GM23338 (cell line): ENCODE measurements around the gene PTPRJ. TPM values are rescaled to one million over a fixed set of nuclear protein-coding genes. Genes with fewer than 3 reads are reported as not detected.

ENCODE experiments used
- ATAC-seq: fragments of 200-7000 bp; cut with Tn5 transposase; 3 replicates; pipeline ENCODE4 v1.9.1; 2020
- DNase-seq: peaks from one replicate; pipeline ENCODE4 v3.0.0-alpha.2; 2015; ENCODE audit warnings: low spot score
- H2AFZ ChIP-seq: fragments of 200-600 bp; sonication (generic); 2 replicates; pipeline ENCODE4 v1.8.0; 2016; ENCODE audit warnings: antibody characterized with exemption, mild to moderate bottlenecking, moderate library complexity
- H3F3A ChIP-seq: fragments of 200-600 bp; sonication (generic); replicated peaks from 2 replicates; pipeline ENCODE4 v1.8.0; 2017; ENCODE audit warnings: antibody characterized with exemption, mixed run types, low read depth
- H3K27ac ChIP-seq: fragments of 200-600 bp; sonication (generic); 2 replicates; pipeline ENCODE4 v1.6.1; 2016; ENCODE audit warnings: low read depth
- H3K27me3 ChIP-seq: fragments of 200-600 bp; sonication (generic); 2 replicates; pipeline ENCODE4 v1.8.0; 2016; ENCODE audit warnings: mild to moderate bottlenecking, mixed run types, moderate library complexity; ENCODE audit not compliant: insufficient read depth
- H3K36me3 ChIP-seq: fragments of 200-600 bp; sonication (generic); 2 replicates; pipeline ENCODE4 v1.8.0; 2016; ENCODE audit warnings: mild to moderate bottlenecking; ENCODE audit not compliant: insufficient read depth
- H3K4me1 ChIP-seq: fragments of 200-600 bp; sonication (generic); 2 replicates; pipeline ENCODE4 v1.8.0; 2016; ENCODE audit warnings: mild to moderate bottlenecking, moderate library complexity; ENCODE audit not compliant: insufficient read depth
- H3K4me2 ChIP-seq: fragments of 200-600 bp; sonication (generic); 2 replicates; pipeline ENCODE4 v1.7.1; 2017; ENCODE audit warnings: mixed run types
- H3K4me3 ChIP-seq: fragments of 200-600 bp; sonication (generic); 2 replicates; pipeline ENCODE4 v1.6.1; 2016; ENCODE audit warnings: mixed run types
- H3K79me2 ChIP-seq: fragments of 200-600 bp; sonication (generic); replicated peaks from 2 replicates; pipeline ENCODE4 v1.8.0; 2017; ENCODE audit warnings: mild to moderate bottlenecking; ENCODE audit not compliant: insufficient read depth
- H3K9me2 ChIP-seq: fragments of 200-600 bp; sonication (generic); 2 replicates; pipeline ENCODE4 v1.8.0; 2017; ENCODE audit not compliant: insufficient read depth
- H4K20me1 ChIP-seq: fragments of 200-600 bp; sonication (generic); replicated peaks from 2 replicates; pipeline ENCODE4 v1.8.0; 2017; ENCODE audit warnings: mild to moderate bottlenecking; ENCODE audit not compliant: insufficient read depth
- H3K27ac Mint-ChIP-seq: 2 replicates; pipeline ENCODE4 v1.8.0; 2020; ENCODE audit warnings: inconsistent platforms, mild to moderate bottlenecking, moderate library complexity, mixed read lengths
- H3K27me3 Mint-ChIP-seq: 3 replicates; pipeline ENCODE4 v1.8.0; 2022; ENCODE audit warnings: low read depth, mild to moderate bottlenecking, moderate library complexity, mixed read lengths, inconsistent platforms; ENCODE audit not compliant: insufficient read depth, poor library complexity
- H3K36me3 Mint-ChIP-seq: 3 replicates; pipeline ENCODE4 v1.8.0; 2021; ENCODE audit warnings: low read depth, mild to moderate bottlenecking, inconsistent platforms, moderate library complexity, mixed read lengths
- H3K4me1 Mint-ChIP-seq: 3 replicates; pipeline ENCODE4 v1.8.0; 2020; ENCODE audit warnings: mild to moderate bottlenecking, inconsistent platforms, mixed read lengths
- H3K4me3 Mint-ChIP-seq: 3 replicates; pipeline ENCODE4 v1.8.0; 2021; ENCODE audit warnings: moderate library complexity, mild to moderate bottlenecking, inconsistent platforms, mixed read lengths
- H3K9me3 Mint-ChIP-seq: 3 replicates; pipeline ENCODE4 v1.8.0; 2020; ENCODE audit warnings: moderate library complexity, mild to moderate bottlenecking, inconsistent platforms, mixed read lengths
- CREB1 ChIP-seq: fragments of 250-450 bp; sonication (Bioruptor Pico); IDR thresholded peaks from 2 replicates; pipeline ENCODE4 v1.5.0; 2020; ENCODE audit warnings: low read depth, mild to moderate bottlenecking, moderate library complexity
- EZH2phosphoT487 ChIP-seq: fragments of 200-600 bp; sonication (generic); IDR thresholded peaks from one replicate; pipeline ENCODE4 v1.8.1; 2018; ENCODE audit warnings: antibody characterized with exemption; ENCODE audit not compliant: unreplicated experiment
- JUNB ChIP-seq: IDR thresholded peaks from one replicate; pipeline ENCODE4 v1.6.1; 2016; ENCODE audit warnings: antibody characterized with exemption; ENCODE audit not compliant: unreplicated experiment
- NANOG ChIP-seq: IDR thresholded peaks from 2 replicates; pipeline ENCODE4 v1.6.1; 2016; ENCODE audit warnings: antibody characterized with exemption, borderline replicate concordance
- POLR2AphosphoS5 ChIP-seq: IDR thresholded peaks from 2 replicates; pipeline ENCODE4 v1.6.1; 2016; ENCODE audit warnings: antibody characterized with exemption, low read depth
- STAT1 ChIP-seq: IDR thresholded peaks from one replicate; pipeline ENCODE4 v1.6.1; 2016; ENCODE audit warnings: antibody characterized with exemption; ENCODE audit not compliant: unreplicated experiment
- ZNF114 ChIP-seq: fragments of 250-450 bp; sonication (Bioruptor Pico); IDR thresholded peaks from 2 replicates; pipeline ENCODE4 v1.5.0; 2020; ENCODE audit warnings: mild to moderate bottlenecking, moderate library complexity
- ZNF331 ChIP-seq: fragments of 250-450 bp; sonication (Bioruptor Pico); IDR thresholded peaks from 2 replicates; pipeline ENCODE4 v1.5.0; 2020; ENCODE audit warnings: low read depth, mild to moderate bottlenecking, moderate library complexity
- polyA plus RNA-seq: library from polyadenylated mRNA; unstranded; fragments of >200 nt; fragmentation: Nextera tagmentation; extraction: Ambion mirVana; gene quantifications from 2 replicates; pipeline ENCODE4 v1.2.1, GENCODE V29; 2016
- total RNA-seq: library from RNA; depleted of rRNA; stranded (reverse); fragments of >200 nt; shearing (Covaris generic); gene quantifications from 2 replicates; pipeline ENCODE4 v1.2.3, GENCODE V29; 2014
- TF ChIP-seq, protein P1 (sequence below): IDR thresholded peaks from one replicate; pipeline ENCODE4 v1.6.1; 2018; ENCODE audit warnings: antibody characterized with exemption; ENCODE audit not compliant: unreplicated experiment
- TF ChIP-seq, protein P2 (sequence below), 2 experiments: fragments of 200-600 bp in 1 of 2; sonication (generic) in 1 of 2; conservative IDR thresholded peaks; 2 replicates each; pipeline versions ENCODE4 v1.5.1 to v1.6.1; 2016 to 2017; ENCODE audit warnings: antibody characterized with exemption in 2 of 2, low read depth in 2 of 2, mild to moderate bottlenecking in 2 of 2, moderate library complexity in 1 of 2
- TF ChIP-seq, protein P3 (sequence below): IDR thresholded peaks from 2 replicates; pipeline ENCODE4 v1.6.1; 2016; ENCODE audit warnings: antibody characterized with exemption
- TF ChIP-seq, protein P4 (sequence below): fragments of 250-450 bp; sonication (Bioruptor Pico); IDR thresholded peaks from 2 replicates; pipeline ENCODE4 v1.5.0; 2020; ENCODE audit warnings: mild to moderate bottlenecking, moderate library complexity

The PTPRJ gene
- total and polyA plus RNA-seq, 2 experiments from 2014 or later, result 4.2 to 16.0 TPM

DNA sequence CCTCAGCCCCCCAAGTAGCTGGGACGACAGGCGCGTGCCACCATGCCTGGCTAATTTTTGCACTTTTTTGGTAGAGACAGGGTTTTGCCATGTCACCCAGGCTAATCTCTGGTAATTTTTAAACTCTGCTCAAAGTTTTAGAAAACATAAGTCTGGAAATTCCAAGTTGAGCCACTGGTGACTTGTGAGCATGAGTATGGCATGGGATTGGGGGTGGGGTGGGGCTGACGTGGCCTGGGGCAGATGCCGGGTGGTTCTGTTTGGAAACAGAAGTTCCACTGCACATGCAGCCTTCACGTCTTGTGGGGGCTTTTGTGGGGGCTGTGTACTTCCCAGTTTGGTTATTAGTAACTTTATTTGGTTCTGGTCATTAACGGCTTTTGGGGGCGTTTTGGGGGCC is 67.3 kb downstream of the PTPRJ start:
- H3K4me3 Mint-ChIP-seq, result no peak overlapping the region
- peaks cover 49% of the 10 kb centered on the region for H3K4me1 Mint-ChIP-seq
- DNase-seq (no peak), ATAC-seq (no peak)
- Histone ChIP-seq H3K4me1 (peaks cover 19% of the 10 kb centered on the region), H3K4me3 (no peak overlapping the region), H3K27me3 (no peaks in the 10 kb centered on the region), H3K36me3 (no peaks in the 10 kb centered on the region), H4K20me1 (no peaks in the 10 kb centered on the region), H3K4me2 (no peak overlapping the region), H2AFZ (no peak overlapping the region), H3F3A (no peaks in the 10 kb centered on the region), H3K79me2 (peaks cover 2% of the 10 kb centered on the region; the same call in 1 of the 2 replicates), H3K27ac (peak overlapping the region; percentile 62; the same call in 1 of the 2 replicates), H3K9me2 (no peaks in the 10 kb centered on the region)
- TF ChIP-seq, protein P1, sequence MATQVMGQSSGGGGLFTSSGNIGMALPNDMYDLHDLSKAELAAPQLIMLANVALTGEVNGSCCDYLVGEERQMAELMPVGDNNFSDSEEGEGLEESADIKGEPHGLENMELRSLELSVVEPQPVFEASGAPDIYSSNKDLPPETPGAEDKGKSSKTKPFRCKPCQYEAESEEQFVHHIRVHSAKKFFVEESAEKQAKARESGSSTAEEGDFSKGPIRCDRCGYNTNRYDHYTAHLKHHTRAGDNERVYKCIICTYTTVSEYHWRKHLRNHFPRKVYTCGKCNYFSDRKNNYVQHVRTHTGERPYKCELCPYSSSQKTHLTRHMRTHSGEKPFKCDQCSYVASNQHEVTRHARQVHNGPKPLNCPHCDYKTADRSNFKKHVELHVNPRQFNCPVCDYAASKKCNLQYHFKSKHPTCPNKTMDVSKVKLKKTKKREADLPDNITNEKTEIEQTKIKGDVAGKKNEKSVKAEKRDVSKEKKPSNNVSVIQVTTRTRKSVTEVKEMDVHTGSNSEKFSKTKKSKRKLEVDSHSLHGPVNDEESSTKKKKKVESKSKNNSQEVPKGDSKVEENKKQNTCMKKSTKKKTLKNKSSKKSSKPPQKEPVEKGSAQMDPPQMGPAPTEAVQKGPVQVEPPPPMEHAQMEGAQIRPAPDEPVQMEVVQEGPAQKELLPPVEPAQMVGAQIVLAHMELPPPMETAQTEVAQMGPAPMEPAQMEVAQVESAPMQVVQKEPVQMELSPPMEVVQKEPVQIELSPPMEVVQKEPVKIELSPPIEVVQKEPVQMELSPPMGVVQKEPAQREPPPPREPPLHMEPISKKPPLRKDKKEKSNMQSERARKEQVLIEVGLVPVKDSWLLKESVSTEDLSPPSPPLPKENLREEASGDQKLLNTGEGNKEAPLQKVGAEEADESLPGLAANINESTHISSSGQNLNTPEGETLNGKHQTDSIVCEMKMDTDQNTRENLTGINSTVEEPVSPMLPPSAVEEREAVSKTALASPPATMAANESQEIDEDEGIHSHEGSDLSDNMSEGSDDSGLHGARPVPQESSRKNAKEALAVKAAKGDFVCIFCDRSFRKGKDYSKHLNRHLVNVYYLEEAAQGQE, result no peak
- no peak for TF ChIP-seq ZNF114
- TF ChIP-seq, protein P2, sequence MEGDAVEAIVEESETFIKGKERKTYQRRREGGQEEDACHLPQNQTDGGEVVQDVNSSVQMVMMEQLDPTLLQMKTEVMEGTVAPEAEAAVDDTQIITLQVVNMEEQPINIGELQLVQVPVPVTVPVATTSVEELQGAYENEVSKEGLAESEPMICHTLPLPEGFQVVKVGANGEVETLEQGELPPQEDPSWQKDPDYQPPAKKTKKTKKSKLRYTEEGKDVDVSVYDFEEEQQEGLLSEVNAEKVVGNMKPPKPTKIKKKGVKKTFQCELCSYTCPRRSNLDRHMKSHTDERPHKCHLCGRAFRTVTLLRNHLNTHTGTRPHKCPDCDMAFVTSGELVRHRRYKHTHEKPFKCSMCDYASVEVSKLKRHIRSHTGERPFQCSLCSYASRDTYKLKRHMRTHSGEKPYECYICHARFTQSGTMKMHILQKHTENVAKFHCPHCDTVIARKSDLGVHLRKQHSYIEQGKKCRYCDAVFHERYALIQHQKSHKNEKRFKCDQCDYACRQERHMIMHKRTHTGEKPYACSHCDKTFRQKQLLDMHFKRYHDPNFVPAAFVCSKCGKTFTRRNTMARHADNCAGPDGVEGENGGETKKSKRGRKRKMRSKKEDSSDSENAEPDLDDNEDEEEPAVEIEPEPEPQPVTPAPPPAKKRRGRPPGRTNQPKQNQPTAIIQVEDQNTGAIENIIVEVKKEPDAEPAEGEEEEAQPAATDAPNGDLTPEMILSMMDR (conservative IDR thresholded peaks at IDR 0.05; ENCODE audit: low read depth in 2 of 2), result no peak
- no peak for TF ChIP-seq JUNB
- TF ChIP-seq, protein P3, sequence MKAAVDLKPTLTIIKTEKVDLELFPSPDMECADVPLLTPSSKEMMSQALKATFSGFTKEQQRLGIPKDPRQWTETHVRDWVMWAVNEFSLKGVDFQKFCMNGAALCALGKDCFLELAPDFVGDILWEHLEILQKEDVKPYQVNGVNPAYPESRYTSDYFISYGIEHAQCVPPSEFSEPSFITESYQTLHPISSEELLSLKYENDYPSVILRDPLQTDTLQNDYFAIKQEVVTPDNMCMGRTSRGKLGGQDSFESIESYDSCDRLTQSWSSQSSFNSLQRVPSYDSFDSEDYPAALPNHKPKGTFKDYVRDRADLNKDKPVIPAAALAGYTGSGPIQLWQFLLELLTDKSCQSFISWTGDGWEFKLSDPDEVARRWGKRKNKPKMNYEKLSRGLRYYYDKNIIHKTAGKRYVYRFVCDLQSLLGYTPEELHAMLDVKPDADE, result no peak
- TF ChIP-seq STAT1, result no peak
- TF ChIP-seq CREB1 (CRISPR knock-in tag), result no peak
- TF ChIP-seq, protein P4, sequence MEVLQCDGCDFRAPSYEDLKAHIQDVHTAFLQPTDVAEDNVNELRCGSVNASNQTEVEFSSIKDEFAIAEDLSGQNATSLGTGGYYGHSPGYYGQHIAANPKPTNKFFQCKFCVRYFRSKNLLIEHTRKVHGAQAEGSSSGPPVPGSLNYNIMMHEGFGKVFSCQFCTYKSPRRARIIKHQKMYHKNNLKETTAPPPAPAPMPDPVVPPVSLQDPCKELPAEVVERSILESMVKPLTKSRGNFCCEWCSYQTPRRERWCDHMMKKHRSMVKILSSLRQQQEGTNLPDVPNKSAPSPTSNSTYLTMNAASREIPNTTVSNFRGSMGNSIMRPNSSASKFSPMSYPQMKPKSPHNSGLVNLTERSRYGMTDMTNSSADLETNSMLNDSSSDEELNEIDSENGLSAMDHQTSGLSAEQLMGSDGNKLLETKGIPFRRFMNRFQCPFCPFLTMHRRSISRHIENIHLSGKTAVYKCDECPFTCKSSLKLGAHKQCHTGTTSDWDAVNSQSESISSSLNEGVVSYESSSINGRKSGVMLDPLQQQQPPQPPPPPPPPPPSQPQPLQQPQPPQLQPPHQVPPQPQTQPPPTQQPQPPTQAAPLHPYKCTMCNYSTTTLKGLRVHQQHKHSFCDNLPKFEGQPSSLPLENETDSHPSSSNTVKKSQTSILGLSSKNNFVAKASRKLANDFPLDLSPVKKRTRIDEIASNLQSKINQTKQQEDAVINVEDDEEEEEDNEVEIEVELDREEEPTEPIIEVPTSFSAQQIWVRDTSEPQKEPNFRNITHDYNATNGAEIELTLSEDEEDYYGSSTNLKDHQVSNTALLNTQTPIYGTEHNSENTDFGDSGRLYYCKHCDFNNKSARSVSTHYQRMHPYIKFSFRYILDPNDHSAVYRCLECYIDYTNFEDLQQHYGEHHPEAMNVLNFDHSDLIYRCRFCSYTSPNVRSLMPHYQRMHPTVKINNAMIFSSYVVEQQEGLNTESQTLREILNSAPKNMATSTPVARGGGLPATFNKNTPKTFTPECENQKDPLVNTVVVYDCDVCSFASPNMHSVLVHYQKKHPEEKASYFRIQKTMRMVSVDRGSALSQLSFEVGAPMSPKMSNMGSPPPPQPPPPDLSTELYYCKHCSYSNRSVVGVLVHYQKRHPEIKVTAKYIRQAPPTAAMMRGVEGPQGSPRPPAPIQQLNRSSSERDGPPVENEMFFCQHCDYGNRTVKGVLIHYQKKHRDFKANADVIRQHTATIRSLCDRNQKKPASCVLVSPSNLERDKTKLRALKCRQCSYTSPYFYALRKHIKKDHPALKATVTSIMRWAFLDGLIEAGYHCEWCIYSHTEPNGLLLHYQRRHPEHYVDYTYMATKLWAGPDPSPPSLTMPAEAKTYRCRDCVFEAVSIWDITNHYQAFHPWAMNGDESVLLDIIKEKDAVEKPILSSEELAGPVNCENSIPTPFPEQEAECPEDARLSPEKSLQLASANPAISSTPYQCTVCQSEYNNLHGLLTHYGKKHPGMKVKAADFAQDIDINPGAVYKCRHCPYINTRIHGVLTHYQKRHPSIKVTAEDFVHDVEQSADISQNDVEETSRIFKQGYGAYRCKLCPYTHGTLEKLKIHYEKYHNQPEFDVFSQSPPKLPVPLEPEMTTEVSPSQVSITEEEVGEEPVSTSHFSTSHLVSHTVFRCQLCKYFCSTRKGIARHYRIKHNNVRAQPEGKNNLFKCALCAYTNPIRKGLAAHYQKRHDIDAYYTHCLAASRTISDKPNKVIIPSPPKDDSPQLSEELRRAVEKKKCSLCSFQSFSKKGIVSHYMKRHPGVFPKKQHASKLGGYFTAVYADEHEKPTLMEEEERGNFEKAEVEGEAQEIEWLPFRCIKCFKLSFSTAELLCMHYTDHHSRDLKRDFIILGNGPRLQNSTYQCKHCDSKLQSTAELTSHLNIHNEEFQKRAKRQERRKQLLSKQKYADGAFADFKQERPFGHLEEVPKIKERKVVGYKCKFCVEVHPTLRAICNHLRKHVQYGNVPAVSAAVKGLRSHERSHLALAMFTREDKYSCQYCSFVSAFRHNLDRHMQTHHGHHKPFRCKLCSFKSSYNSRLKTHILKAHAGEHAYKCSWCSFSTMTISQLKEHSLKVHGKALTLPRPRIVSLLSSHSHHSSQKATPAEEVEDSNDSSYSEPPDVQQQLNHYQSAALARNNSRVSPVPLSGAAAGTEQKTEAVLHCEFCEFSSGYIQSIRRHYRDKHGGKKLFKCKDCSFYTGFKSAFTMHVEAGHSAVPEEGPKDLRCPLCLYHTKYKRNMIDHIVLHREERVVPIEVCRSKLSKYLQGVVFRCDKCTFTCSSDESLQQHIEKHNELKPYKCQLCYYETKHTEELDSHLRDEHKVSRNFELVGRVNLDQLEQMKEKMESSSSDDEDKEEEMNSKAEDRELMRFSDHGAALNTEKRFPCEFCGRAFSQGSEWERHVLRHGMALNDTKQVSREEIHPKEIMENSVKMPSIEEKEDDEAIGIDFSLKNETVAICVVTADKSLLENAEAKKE (CRISPR knock-in tag), result no peak
- no peak for TF ChIP-seq NANOG
- TF ChIP-seq POLR2AphosphoS5, result no peak
- TF ChIP-seq ZNF331 (CRISPR knock-in tag), result no peak
- no peak for TF ChIP-seq EZH2phosphoT487
- H3K27ac Mint-ChIP-seq, result no peak overlapping the region
- H3K9me3 Mint-ChIP-seq, result no peaks in the 10 kb centered on the region
- peaks cover 9% of the 10 kb centered on the region for H3K27me3 Mint-ChIP-seq
- H3K36me3 Mint-ChIP-seq, result no peaks in the 10 kb centered on the region
